Measurements from ENCODE around the gene PKP3. TPM values are rescaled to one million over a fixed set of nuclear protein-coding genes. Genes with fewer than 3 reads are reported as not detected.

PKP3 gene
- polyA plus RNA-seq, 2 of the 4 experiments (the other 2 are of a cell fraction) = 12.1 to 25.9 TPM

DNA sequence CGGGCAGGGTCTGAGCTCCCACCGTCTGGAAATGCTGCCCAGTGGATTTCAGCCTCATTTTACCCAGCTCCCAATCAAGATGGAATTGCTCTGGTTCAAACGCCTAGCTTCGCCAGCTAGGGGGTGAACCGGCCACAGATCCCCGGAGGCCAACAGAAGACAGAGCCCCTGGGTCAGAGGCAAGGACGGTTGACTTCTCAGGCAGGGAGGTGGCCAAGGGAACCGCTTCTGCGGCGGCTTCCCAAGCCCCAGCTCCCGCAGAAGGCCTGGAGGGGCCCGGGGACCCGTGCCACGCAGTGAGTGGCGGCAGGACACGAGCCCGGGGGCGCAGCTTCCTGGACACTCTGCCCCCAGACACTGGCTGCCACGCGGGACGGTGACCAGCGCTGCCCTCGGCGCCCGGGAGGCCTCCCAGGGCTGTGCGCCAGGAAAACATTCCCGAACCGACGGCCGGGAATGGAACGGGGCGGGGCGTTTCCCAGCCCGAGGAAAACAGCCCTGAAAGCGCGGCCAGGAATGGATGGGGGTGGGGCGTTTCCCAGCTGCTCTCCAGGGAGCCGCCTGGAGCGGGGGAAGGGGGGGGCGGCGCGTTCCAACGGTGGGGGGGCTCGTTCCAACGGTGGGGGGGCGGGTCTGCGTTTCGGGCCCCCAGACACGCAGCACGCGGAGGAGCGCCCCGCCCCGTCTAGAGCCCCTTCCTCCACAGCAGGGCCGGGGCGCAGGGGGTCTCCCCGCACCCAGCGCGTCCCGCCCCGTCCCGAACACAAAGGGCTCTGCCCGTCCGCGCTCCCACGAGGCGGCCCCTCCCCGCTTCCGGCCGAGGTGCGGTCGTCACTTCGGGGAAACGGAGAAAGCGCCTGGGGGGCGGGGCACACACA lies 38.2 kb upstream of the PKP3 start (continued):
- TF ChIP-seq BHLHE40 (IDR thresholded peaks at IDR 0.05; ENCODE audit: low read depth, low read length) (no peak), GATA3 (IDR thresholded peaks at IDR 0.05; ENCODE audit: borderline replicate concordance) (peak; percentile 35; the same call in 1 of the 2 replicates)

DNA sequence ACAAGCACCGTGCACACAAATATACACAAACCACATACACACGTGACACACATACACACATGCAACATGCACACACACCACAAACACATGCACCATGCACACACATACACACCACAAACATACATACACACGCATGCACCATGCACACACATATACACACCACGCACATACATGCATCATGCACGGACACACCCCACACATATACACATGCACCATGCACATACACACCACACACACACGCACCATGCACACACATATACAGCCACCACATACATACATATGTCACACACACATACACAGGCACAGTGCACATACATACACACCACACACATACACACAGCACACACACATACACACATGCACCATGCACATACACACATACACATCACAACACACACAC lies 37.4 kb upstream of the PKP3 start:
- TF ChIP-seq SMC3 (IDR thresholded peaks at IDR 0.05) = no peak
- TF ChIP-seq SREBF2 (IDR thresholded peaks at IDR 0.05) = no peak
- TF ChIP-seq TFCP2L1 (CRISPR knock-in tag; IDR thresholded peaks at IDR 0.05) = no peak
- TF ChIP-seq, protein P1, sequence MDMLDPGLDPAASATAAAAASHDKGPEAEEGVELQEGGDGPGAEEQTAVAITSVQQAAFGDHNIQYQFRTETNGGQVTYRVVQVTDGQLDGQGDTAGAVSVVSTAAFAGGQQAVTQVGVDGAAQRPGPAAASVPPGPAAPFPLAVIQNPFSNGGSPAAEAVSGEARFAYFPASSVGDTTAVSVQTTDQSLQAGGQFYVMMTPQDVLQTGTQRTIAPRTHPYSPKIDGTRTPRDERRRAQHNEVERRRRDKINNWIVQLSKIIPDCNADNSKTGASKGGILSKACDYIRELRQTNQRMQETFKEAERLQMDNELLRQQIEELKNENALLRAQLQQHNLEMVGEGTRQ (IDR thresholded peaks at IDR 0.05) = no peak
- TF ChIP-seq KDM5A (IDR thresholded peaks at IDR 0.05) = no peak
- TF ChIP-seq FOXS1 (CRISPR knock-in tag; IDR thresholded peaks at IDR 0.05) = no peak
- no peak for TF ChIP-seq EHF (CRISPR knock-in tag; IDR thresholded peaks at IDR 0.05)
- no peak for TF ChIP-seq HEYL (CRISPR knock-in tag; IDR thresholded peaks at IDR 0.05)
- TF ChIP-seq NR3C1 (IDR thresholded peaks at IDR 0.05) = no peak
- TF ChIP-seq, protein P2, sequence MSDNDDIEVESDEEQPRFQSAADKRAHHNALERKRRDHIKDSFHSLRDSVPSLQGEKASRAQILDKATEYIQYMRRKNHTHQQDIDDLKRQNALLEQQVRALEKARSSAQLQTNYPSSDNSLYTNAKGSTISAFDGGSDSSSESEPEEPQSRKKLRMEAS (IDR thresholded peaks at IDR 0.05) = no peak
- TF ChIP-seq, protein P3, sequence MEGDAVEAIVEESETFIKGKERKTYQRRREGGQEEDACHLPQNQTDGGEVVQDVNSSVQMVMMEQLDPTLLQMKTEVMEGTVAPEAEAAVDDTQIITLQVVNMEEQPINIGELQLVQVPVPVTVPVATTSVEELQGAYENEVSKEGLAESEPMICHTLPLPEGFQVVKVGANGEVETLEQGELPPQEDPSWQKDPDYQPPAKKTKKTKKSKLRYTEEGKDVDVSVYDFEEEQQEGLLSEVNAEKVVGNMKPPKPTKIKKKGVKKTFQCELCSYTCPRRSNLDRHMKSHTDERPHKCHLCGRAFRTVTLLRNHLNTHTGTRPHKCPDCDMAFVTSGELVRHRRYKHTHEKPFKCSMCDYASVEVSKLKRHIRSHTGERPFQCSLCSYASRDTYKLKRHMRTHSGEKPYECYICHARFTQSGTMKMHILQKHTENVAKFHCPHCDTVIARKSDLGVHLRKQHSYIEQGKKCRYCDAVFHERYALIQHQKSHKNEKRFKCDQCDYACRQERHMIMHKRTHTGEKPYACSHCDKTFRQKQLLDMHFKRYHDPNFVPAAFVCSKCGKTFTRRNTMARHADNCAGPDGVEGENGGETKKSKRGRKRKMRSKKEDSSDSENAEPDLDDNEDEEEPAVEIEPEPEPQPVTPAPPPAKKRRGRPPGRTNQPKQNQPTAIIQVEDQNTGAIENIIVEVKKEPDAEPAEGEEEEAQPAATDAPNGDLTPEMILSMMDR (IDR thresholded peaks at IDR 0.05) = no peak
- WGBS (ENCODE audit: missing lambda C conversion rate) = 67% methylated on average over 6 of the region's 6 CpGs
- DNase-seq (ENCODE audit: low read depth in 1 of 2, low spot score in 1 of 2) (no peak), FAIRE-seq (no peak), ATAC-seq (no peak)
- Histone ChIP-seq H3K4me2 (no peak overlapping the region), H3K27ac (no peak overlapping the region), H3K4me1 (peaks cover 21% of the 10 kb centered on the region), H3K9me3 (peaks cover 15% of the 10 kb centered on the region; the same call in 2 of the 3 replicates), H3K4me3 (no peak overlapping the region; the same call in 2 of the 3 replicates)
- ChIA-PET POLR2A (interaction anchor here (0.9 to 2.0 kb wide), 12 partner anchors 11 to 150 kb away, joined by 3 to 21 read pairs (median 6); partner anchors contain the start of genes BET1L, IFITM2 and RIC8A), CTCF (interaction anchor here (1.0 to 2.2 kb wide), 7 partner anchors 16 to 110 kb away, joined by 3 to 21 read pairs (median 6); no protein-coding TSS in a partner anchor)

DNA sequence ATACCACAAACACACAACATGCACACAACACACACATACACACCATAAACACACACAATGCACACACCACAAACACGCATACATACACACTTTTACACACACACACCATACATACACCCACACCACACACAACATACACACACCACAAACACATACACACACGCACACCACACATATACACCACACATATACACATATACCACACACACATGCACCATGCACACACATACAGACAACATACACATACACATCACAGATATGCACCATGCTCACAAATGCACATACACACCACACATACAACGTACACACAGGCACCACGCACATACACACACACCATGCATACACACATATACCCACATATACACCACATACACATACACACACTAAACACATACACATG lies 36.4 kb upstream of the PKP3 start:
- no peak overlapping the region for H3K4me2 ChIP-seq
- ChIA-PET CTCF (no interaction called here), POLR2A (no interaction called here)
- peaks cover 21% of the 10 kb centered on the region for H3K4me1 ChIP-seq
- 72% methylated on average over 4 of the region's 4 CpGs for WGBS (ENCODE audit: missing lambda C conversion rate)
- H3K4me3 ChIP-seq = no peak overlapping the region
- no peak for DNase-seq (ENCODE audit: low read depth in 1 of 2, low spot score in 1 of 2)
- no peak overlapping the region for H3K27ac ChIP-seq
- H3K9me3 ChIP-seq = peaks cover 16% of the 10 kb centered on the region; the same call in 2 of the 3 replicates
- FAIRE-seq = no peak
- no peak for ATAC-seq
- no peak for TF ChIP-seq JUN (IDR thresholded peaks at IDR 0.05)
- TF ChIP-seq, protein P4, sequence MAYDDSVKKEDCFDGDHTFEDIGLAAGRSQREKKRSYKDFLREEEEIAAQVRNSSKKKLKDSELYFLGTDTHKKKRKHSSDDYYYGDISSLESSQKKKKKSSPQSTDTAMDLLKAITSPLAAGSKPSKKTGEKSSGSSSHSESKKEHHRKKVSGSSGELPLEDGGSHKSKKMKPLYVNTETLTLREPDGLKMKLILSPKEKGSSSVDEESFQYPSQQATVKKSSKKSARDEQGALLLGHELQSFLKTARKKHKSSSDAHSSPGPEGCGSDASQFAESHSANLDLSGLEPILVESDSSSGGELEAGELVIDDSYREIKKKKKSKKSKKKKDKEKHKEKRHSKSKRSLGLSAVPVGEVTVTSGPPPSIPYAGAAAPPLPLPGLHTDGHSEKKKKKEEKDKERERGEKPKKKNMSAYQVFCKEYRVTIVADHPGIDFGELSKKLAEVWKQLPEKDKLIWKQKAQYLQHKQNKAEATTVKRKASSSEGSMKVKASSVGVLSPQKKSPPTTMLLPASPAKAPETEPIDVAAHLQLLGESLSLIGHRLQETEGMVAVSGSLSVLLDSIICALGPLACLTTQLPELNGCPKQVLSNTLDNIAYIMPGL (CRISPR knock-in tag; IDR thresholded peaks at IDR 0.05; ENCODE audit: borderline replicate concordance) = no peak
- TF ChIP-seq PHF8 (IDR thresholded peaks at IDR 0.05; ENCODE audit: borderline replicate concordance, low read depth) = no peak
- no peak for TF ChIP-seq EP300 (IDR thresholded peaks at IDR 0.05)
- TF ChIP-seq CHD4 (IDR thresholded peaks at IDR 0.05; ENCODE audit: borderline replicate concordance) = no peak
- no peak for TF ChIP-seq HOXB13 (CRISPR knock-in tag; IDR thresholded peaks at IDR 0.05; ENCODE audit: low read depth)
- TF ChIP-seq EHMT2 (IDR thresholded peaks at IDR 0.05; ENCODE audit: low read depth) = no peak
